Left lung (tissue), 10 donors: ENCODE measurements around the gene HAAO. TPM values are rescaled to one million over a fixed set of nuclear protein-coding genes. Genes with fewer than 3 reads are reported as not detected.

Experiments used
- ATAC-seq: fragments of 200-7000 bp; cut with Tn5 transposase; one replicate; pipeline ENCODE4 v1.9.1; 2020; ENCODE audit warnings: moderate library complexity
- DNase-seq, 4 donors: peaks; one replicate each; pipeline ENCODE4 v3.0.0-alpha.2; 2013 to 2020
- H3K27ac ChIP-seq, 2 donors: fragments of 200-600 bp; sonication (generic) in 1 of 2; one replicate each; pipeline versions ENCODE4 v1.5.0 to v1.8.0; 2020 to 2021
- H3K27me3 ChIP-seq, 2 donors: fragments of 200-600 bp; sonication (generic) in 1 of 2; one replicate each; pipeline versions ENCODE4 v1.5.0 to v1.8.0; 2020 to 2021
- H3K36me3 ChIP-seq, 2 donors: fragments of 200-600 bp; sonication (generic) in 1 of 2; one replicate each; pipeline versions ENCODE4 v1.5.0 to v1.8.0; 2020 to 2021
- H3K4me1 ChIP-seq, 2 donors: fragments of 200-600 bp; one replicate each; pipeline ENCODE4 v1.8.0; 2021
- H3K4me3 ChIP-seq, 2 donors: fragments of 200-600 bp; sonication (generic) in 1 of 2; one replicate each; pipeline versions ENCODE4 v1.5.0 to v1.8.0; 2020 to 2021; ENCODE audit warnings: mild to moderate bottlenecking in 1 of 2
- H3K9me3 ChIP-seq, 2 donors: fragments of 200-600 bp; sonication (generic) in 1 of 2; one replicate each; pipeline versions ENCODE4 v1.5.0 to v1.8.0; 2020 to 2021
- CTCF ChIP-seq, 2 donors: fragments of 200-600 bp; sonication (generic) in 1 of 2; IDR thresholded peaks; one replicate each; pipeline versions ENCODE4 v1.5.0 to v1.8.0; 2021; ENCODE audit warnings: antibody characterized with exemption in 2 of 2
- intact Hi-C, 2 donors: fragments of 100-400 bp; cut with DNase I; formaldehyde crosslinking; loops; one replicate each; pipeline versions ENCODE4 v1.11.2 to v1.14.2; 2022
- polyA plus RNA-seq, 6 donors: library from polyadenylated mRNA; unstranded; fragments of 120-200 nt; gene quantifications; one replicate each; pipeline ENCODE4 v1.2.1, GENCODE V29; 2013; ENCODE audit not compliant: insufficient read length in 6 of 6
- total RNA-seq, 2 donors: library from RNA; stranded (reverse); fragmentation: NEBNext Ultra II Directional; extraction: Animal tissue kit (Norgen Biotek cat#: 25700); gene quantifications; one replicate each; pipeline ENCODE4 v1.2.1, GENCODE V29; 2021
- donor health status: DM: no; HTN: yes; CAD: no.
- donor health status: DM: no; HTN: no; CAD: no.

Gene HAAO
- total and polyA plus RNA-seq, 8 donors: 6.2 to 32.8 (median 28.3) TPM

DNA sequence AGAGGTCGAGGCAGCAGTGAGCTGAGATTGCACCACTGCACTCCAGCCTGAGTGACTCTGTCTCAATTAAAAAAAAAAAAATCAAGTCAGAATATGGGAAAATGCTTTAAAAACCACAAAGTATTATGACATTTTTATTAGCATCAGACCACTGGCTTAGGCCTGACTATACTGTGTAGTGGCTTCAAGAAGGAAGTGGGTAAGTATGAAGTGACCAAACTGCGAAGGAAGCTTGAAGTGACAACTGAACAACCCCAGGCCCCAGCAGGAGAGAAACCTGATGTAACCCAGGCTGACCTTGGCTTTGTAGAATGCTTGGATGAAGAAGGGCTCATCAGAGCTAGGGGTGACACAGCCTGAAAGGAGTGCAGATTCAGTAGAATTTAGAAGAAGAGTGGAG lies 21.4 kb upstream of the HAAO start:
- H3K27me3 ChIP-seq: no peaks in the 10 kb centered on the region
- intact Hi-C loops: no loop called here
- ATAC-seq (no peak), DNase-seq (no peak)
- no peak overlapping the region for H3K27ac ChIP-seq
- no peak for TF ChIP-seq CTCF (IDR thresholded peaks at IDR 0.05)
- peaks cover 0 to 18% of the 10 kb centered on the region in 2 donors for H3K9me3 ChIP-seq
- H3K4me1 ChIP-seq: peaks cover 0 to 25% of the 10 kb centered on the region in 2 donors
- H3K36me3 ChIP-seq: no peaks in the 10 kb centered on the region
- no peak overlapping the region for H3K4me3 ChIP-seq

- Histone ChIP-seq H3K9me3 (peaks cover 0 to 18% of the 10 kb centered on the region in 2 donors), H3K27ac (no peak overlapping the region), H3K4me1 (peaks cover 0 to 27% of the 10 kb centered on the region in 2 donors), H3K27me3 (no peaks in the 10 kb centered on the region), H3K4me3 (no peak overlapping the region), H3K36me3 (no peaks in the 10 kb centered on the region)
- DNase-seq (no peak), ATAC-seq (no peak)
- intact Hi-C loops: no loop called here
- peak; percentile 31 to 54 for TF ChIP-seq CTCF (IDR thresholded peaks at IDR 0.05)
Measured at GRCh38 chr2:42812899-42813479, 20.6 kb upstream of the HAAO start.

DNA sequence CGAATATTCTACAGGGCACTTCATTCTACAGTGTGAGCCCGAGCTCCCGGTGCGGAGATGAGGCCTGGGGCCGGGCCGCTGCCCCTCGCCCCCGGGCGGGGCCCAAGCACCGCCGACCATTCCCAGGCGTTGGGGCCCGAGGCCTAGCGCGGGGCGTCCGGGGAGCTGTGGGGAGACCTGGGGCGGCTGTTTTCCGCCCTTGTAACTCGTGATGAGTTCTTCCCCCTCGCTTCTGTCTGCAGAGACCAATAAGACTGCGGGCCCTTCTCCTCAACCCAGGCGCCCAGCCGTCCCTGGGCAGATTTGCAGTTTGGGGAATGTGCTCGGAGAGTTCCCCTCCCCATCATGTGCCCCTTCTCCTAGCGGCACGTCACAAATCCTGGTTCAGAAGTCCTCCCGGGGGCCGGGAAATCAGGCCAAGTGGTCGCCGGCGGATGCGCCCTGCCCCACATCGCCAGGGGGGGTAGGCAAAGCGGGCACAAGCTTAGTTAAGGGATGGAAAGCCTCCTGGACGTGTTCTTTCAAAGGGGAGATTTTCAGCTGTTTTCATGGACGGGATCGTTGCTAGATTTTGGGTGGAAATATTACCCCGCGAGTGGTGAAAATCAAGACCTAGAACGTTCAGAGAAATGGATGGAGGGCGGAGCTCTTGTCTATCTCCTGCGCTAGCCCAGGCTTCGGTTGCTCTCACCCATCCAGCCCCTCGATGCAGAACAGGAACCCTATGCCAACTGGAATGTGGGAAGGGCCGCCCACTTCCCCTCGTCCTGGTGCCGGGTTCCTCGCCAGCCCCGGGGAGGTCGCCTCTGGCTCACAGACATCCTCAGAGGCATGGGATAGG lies 18.8 kb upstream of the HAAO start:
- Histone ChIP-seq H3K36me3 (no peaks in the 10 kb centered on the region), H3K27me3 (no peaks in the 10 kb centered on the region), H3K27ac (peak overlapping the region; percentile 100), H3K9me3 (peaks cover 0 to 18% of the 10 kb centered on the region in 2 donors), H3K4me1 (peaks cover 0 to 27% of the 10 kb centered on the region in 2 donors), H3K4me3 (peak overlapping the region; percentile 50 to 58)
- peak; percentile 36 for ATAC-seq
- TF ChIP-seq CTCF (IDR thresholded peaks at IDR 0.05): no peak
- DNase-seq: peak; percentile 69 to 86 (median 79)
- intact Hi-C loops: no loop called here

DNA sequence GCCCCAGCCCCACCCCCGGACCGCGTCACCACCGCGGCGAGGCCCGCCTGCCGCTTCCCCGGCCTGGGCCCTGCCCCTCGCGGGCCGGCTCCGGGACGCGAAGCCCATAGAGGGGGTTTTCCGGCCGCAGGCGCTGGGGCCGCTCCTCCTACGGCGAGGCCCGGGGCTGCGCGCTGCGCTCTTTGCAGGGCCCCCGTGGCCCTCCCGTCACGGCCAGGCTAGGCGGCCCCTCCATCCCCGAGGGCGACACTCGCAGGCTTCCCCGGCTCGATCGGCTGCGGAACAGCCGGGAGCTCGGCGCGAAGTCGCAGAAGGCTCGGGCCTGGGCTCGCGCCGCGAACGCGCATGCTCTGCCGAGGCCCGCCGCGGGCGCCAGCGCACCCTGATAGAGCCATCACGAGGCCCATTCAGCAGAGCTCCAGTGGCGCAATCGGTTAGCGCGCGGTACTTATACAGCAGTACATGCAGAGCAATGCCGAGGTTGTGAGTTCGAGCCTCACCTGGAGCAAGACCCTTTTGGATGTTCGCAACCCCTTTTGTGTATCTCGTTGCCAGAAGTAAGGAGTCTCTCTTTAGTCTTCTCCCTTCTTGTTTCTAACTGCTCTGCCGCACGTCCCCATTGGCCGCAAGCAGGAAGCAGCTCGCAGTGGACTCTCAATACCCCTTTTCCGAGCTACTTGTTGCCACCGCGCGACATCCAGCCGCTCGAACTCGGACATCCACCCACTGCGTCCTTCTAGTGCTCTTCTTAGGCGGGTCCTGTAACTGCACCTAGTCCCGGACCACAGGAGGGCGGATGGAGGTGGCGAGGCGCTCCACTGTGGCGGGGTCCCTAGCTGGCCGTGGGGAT lies 18.0 kb upstream of the HAAO start:
- intact Hi-C loops: no loop called here
- peak overlapping the region; percentile 100 for H3K27ac ChIP-seq
- peak; percentile 85 for ATAC-seq
- H3K9me3 ChIP-seq: peaks cover 0 to 18% of the 10 kb centered on the region in 2 donors
- no peaks in the 10 kb centered on the region for H3K36me3 ChIP-seq
- peak overlapping the region; percentile 50 to 58 for H3K4me3 ChIP-seq
- no peaks in the 10 kb centered on the region for H3K27me3 ChIP-seq
- no peak for TF ChIP-seq CTCF (IDR thresholded peaks at IDR 0.05)
- DNase-seq: peak; percentile 96 to 98 (median 97)
- H3K4me1 ChIP-seq: peaks cover 0 to 27% of the 10 kb centered on the region in 2 donors
